Activated B cell treated with CpG ODN at 0.5 μM for 24 hours (primary cell): ENCODE measurements around the gene FAXDC2. TPM values are rescaled to one million over a fixed set of nuclear protein-coding genes. Genes with fewer than 3 reads are reported as not detected.

Experiments
- ATAC-seq: fragments of 200-7000 bp; cut with Tn5 transposase; one replicate; pipeline ENCODE4 v1.10.0; 2021; ENCODE audit warnings: low read depth, mild to moderate bottlenecking, moderate library complexity
- CTCF ChIA-PET: fragments of 350-600 bp; sonication (Branson Sonifier 250); formaldehyde crosslinking; loops from one replicate; lab custom pipeline; 2021; ENCODE audit warnings: antibody characterized with exemption; lab: Charles Lee
- POLR2A ChIA-PET: fragments of 350-600 bp; sonication (Branson Sonifier 250); formaldehyde crosslinking; loops from one replicate; lab custom pipeline; 2021; ENCODE audit warnings: antibody characterized with exemption; lab: Charles Lee
- DNase-seq: peaks from one replicate; pipeline ENCODE4 v3.0.0; 2022
- H3K27ac Mint-ChIP-seq: one replicate; pipeline ENCODE4 v1.8.0; 2020; ENCODE audit warnings: mixed read lengths
- H3K27me3 Mint-ChIP-seq: one replicate; pipeline ENCODE4 v1.8.0; 2021; ENCODE audit warnings: mixed read lengths
- H3K36me3 Mint-ChIP-seq: one replicate; pipeline ENCODE4 v1.8.0; 2021; ENCODE audit warnings: low read depth, mixed read lengths
- H3K4me1 Mint-ChIP-seq: one replicate; pipeline ENCODE4 v1.8.0; 2021; ENCODE audit warnings: mixed read lengths
- H3K4me3 Mint-ChIP-seq: one replicate; pipeline ENCODE4 v1.8.0; 2020; ENCODE audit warnings: mild to moderate bottlenecking, mixed read lengths
- H3K9me3 Mint-ChIP-seq: one replicate; pipeline ENCODE4 v1.8.0; 2020; ENCODE audit warnings: mixed read lengths
- intact Hi-C: fragments of 100-400 bp; cut with micrococcal nuclease; formaldehyde crosslinking; loops from one replicate; pipeline ENCODE4 v1.15.1; 2024
- total RNA-seq: library from RNA; stranded (reverse); gene quantifications from 2 replicates; pipeline ENCODE4 v1.2.3, GENCODE V29; 2022
- TF ChIP-seq, protein P1 (sequence below): fragments of 200-600 bp; IDR thresholded peaks from one replicate; pipeline ENCODE4 v1.8.0; 2022; ENCODE audit warnings: antibody characterized with exemption, mild to moderate bottlenecking

The FAXDC2 gene
- total RNA-seq, 1 donor from 2014 or later, result not detected

DNA sequence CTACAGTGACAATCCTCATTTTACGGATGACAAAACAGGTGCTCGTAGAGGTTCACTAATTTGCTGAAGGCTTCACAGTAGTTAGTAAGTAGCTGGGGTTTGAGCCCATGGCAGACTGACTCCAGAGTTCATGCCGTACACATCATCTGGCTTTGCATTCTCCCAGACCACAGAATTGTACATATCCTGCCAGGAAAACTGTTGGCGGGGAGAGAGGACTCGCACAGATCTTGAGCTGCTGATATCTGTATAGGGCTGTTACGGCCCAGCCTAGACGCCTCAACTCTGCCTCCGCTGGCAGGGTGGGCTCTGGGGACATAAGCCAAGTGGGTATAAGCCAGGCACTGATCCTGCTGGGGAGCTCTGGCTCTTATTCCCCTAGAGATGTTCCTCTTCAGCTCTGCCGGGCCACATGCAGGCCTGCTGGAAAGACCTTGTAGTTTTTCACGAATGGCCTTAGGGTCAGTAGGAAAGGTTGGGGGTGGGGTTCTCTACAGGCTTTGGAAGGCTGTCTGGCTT lies 79.0 kb downstream of the FAXDC2 start:
- Mint-ChIP-seq H3K4me3 (no peak overlapping the region), H3K27me3 (no peaks in the 10 kb centered on the region), H3K4me1 (peaks cover 77% of the 10 kb centered on the region), H3K27ac (peak overlapping the region; percentile 79), H3K9me3 (no peaks in the 10 kb centered on the region), H3K36me3 (peaks cover 14% of the 10 kb centered on the region)
- DNase-seq (no peak), ATAC-seq (no peak)
- intact Hi-C loops, result no loop called here
- TF ChIP-seq, protein P1, sequence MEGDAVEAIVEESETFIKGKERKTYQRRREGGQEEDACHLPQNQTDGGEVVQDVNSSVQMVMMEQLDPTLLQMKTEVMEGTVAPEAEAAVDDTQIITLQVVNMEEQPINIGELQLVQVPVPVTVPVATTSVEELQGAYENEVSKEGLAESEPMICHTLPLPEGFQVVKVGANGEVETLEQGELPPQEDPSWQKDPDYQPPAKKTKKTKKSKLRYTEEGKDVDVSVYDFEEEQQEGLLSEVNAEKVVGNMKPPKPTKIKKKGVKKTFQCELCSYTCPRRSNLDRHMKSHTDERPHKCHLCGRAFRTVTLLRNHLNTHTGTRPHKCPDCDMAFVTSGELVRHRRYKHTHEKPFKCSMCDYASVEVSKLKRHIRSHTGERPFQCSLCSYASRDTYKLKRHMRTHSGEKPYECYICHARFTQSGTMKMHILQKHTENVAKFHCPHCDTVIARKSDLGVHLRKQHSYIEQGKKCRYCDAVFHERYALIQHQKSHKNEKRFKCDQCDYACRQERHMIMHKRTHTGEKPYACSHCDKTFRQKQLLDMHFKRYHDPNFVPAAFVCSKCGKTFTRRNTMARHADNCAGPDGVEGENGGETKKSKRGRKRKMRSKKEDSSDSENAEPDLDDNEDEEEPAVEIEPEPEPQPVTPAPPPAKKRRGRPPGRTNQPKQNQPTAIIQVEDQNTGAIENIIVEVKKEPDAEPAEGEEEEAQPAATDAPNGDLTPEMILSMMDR, result no peak
- ChIA-PET CTCF (no interaction called here), POLR2A (no interaction called here)

DNA sequence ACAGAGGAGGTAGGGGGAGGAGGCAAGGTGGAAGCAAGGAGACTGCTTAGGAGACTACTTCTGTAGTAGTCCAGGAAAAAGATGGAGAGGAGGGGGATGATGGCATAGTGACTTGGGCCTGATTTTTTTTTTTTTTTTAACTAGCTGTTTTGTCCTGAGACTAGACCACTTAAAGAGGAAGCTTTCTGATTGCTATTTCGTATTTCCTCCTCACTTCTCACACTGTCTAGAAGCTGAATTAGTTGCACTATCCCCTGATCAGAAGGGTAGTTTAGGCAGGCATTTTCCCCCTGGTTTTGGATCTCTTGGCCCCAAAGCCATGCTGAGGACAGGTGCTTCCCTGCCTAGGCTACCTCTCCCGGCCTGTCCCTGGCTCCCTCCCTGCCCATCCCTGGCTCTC lies 80.3 kb downstream of the FAXDC2 start:
- H3K4me3 Mint-ChIP-seq, result peak overlapping the region; percentile 56
- ChIA-PET CTCF (no interaction called here), POLR2A (interaction anchor here (0.6 to 1.1 kb wide), 2 partner anchors 9 to 12 kb away, joined by 4 to 5 read pairs; no protein-coding TSS in a partner anchor)

More for the DNA sequence above, 80.3 kb downstream of the FAXDC2 start:
- Mint-ChIP-seq H3K27ac (peak overlapping the region; percentile 79), H3K9me3 (no peaks in the 10 kb centered on the region), H3K27me3 (no peaks in the 10 kb centered on the region), H3K36me3 (peaks cover 13% of the 10 kb centered on the region), H3K4me1 (peaks cover 85% of the 10 kb centered on the region)
- DNase-seq (no peak), ATAC-seq (peak; percentile 61)
- intact Hi-C loops, result no loop called here
- TF ChIP-seq, protein P1, result no peak

Other genes with a start within 250 kb of the FAXDC2 start
- 205 and 231 TPM in 2 replicates for gene LARP1, start 95.2 kb downstream of the FAXDC2 start, total RNA-seq
- 48.6 and 57.3 TPM in 2 replicates for gene CNOT8, start 8.0 kb upstream of the FAXDC2 start, total RNA-seq
- gene GEMIN5, start 87.6 kb upstream of the FAXDC2 start, total RNA-seq, result 21.2 and 23.2 TPM in 2 replicates
- 41.9 and 42.6 TPM in 2 replicates for gene MRPL22, start 90.5 kb upstream of the FAXDC2 start, total RNA-seq
- not detected in 2 replicates for gene KIF4B, start 163.2 kb upstream of the FAXDC2 start, total RNA-seq